Ureter (tissue), 1 donor: ENCODE data around the gene SYNM. TPM values are rescaled to one million over a fixed set of nuclear protein-coding genes. Genes with fewer than 3 reads are reported as not detected.
A peak's percentile ranks its signal among the peaks of the same experiment; 100 is the strongest.
"Not testable (repeated sequence)": the region's sequence is repeated elsewhere in the genome, so short reads cannot be mapped to it uniquely, and the experiment has no call there.

Experiments
- DNase-seq: peaks from one replicate; pipeline ENCODE4 v3.0.0-alpha.2; 2020; ENCODE audit warnings: low spot score
- total RNA-seq: library from RNA; stranded (reverse); gene quantifications from one replicate; pipeline ENCODE4 v1.2.4, GENCODE V29; 2023
- donor health status: DM: yes; HTN: yes; CAD: no.

Gene SYNM
- total RNA-seq, result 189 TPM

- peak; percentile 78 for DNase-seq
These were observed at the start of gene SYNM for GRCh38 chr15:99104788-99105513. Gene SYNM (plus strand): TSS chr15:99105080. CDS start chr15:99105200, 120 bp downstream.

GRCh38 chr15:99055555-99056134 is 49.2 kb upstream of the SYNM start:
- DNase-seq, result no peak

- no peak for DNase-seq
These were observed 47.9 kb upstream of the SYNM start for GRCh38 chr15:99057020-99057419.

GRCh38 chr15:99057697-99058420 is 47.0 kb upstream of the SYNM start:
- DNase-seq, result no peak

- no peak for DNase-seq
These were observed 46.4 kb upstream of the SYNM start for GRCh38 chr15:99058421-99058870.

- DNase-seq, result peak; percentile 85
These were observed 45.6 kb upstream of the SYNM start for GRCh38 chr15:99059010-99059981.

- DNase-seq, result not testable (repeated sequence)
These were observed 44.7 kb upstream of the SYNM start for GRCh38 chr15:99060186-99060585.

- no peak for DNase-seq
These were observed 42.7 kb upstream of the SYNM start for GRCh38 chr15:99062226-99062625.

GRCh38 chr15:99068186-99068585 is 36.7 kb upstream of the SYNM start:
- DNase-seq, result no peak

- no peak for DNase-seq
These were observed 34.7 kb upstream of the SYNM start for GRCh38 chr15:99070208-99070607.

GRCh38 chr15:99071091-99071680 is 33.7 kb upstream of the SYNM start:
- DNase-seq, result no peak

GRCh38 chr15:99073008-99073717 is 31.7 kb upstream of the SYNM start:
- no peak for DNase-seq

GRCh38 chr15:99074446-99074845 is 30.4 kb upstream of the SYNM start:
- DNase-seq, result no peak

GRCh38 chr15:99075059-99075652 is 29.7 kb upstream of the SYNM start:
- DNase-seq, result not testable (repeated sequence)

- DNase-seq, result no peak
These were observed 28.8 kb upstream of the SYNM start for GRCh38 chr15:99076109-99076508.

GRCh38 chr15:99076555-99077308 is 28.1 kb upstream of the SYNM start:
- peak; percentile 74 for DNase-seq

GRCh38 chr15:99082798-99083197 is 22.1 kb upstream of the SYNM start:
- no peak for DNase-seq

- no peak for DNase-seq
These were observed 19.9 kb upstream of the SYNM start for GRCh38 chr15:99084965-99085364.
